Calu3 (cell line): ENCODE data around the gene AP1S1. TPM values are rescaled to one million over a fixed set of nuclear protein-coding genes. Genes with fewer than 3 reads are reported as not detected.
"Not testable (repeated sequence)": the region's sequence is repeated elsewhere in the genome, so short reads cannot be mapped to it uniquely, and the experiment has no call there.

ENCODE experiments used
- BruUV-seq: library from RNA; stranded (reverse); fragments of 400-500 nt; replicated peaks from 2 replicates; lab custom pipeline; 2021; lab: Mats Ljungman, UMichigan
- CTCF ChIA-PET: fragments of 300-600 bp; sonication (Branson Sonifier 250); formaldehyde crosslinking; loops from one replicate; lab custom pipeline; 2022; ENCODE audit warnings: antibody characterized with exemption; lab: Charles Lee
- DNase-seq: peaks from one replicate; pipeline ENCODE4 v3.0.0; 2022
- H3K27ac Mint-ChIP-seq: one replicate; pipeline ENCODE4 v1.8.0; 2022; ENCODE audit warnings: mixed read lengths; ENCODE audit not compliant: unreplicated experiment
- H3K27me3 Mint-ChIP-seq: one replicate; pipeline ENCODE4 v1.8.0; 2022; ENCODE audit warnings: mixed read lengths; ENCODE audit not compliant: unreplicated experiment
- H3K36me3 Mint-ChIP-seq: one replicate; pipeline ENCODE4 v1.8.0; 2022; ENCODE audit warnings: mild to moderate bottlenecking, moderate library complexity, mixed read lengths; ENCODE audit not compliant: insufficient read depth, unreplicated experiment
- H3K4me1 Mint-ChIP-seq: one replicate; pipeline ENCODE4 v1.8.0; 2022; ENCODE audit warnings: mild to moderate bottlenecking, low read depth, mixed read lengths; ENCODE audit not compliant: unreplicated experiment
- H3K4me3 Mint-ChIP-seq: one replicate; pipeline ENCODE4 v1.8.0; 2022; ENCODE audit warnings: mild to moderate bottlenecking, low read depth, moderate library complexity, mixed read lengths; ENCODE audit not compliant: unreplicated experiment
- H3K9me3 Mint-ChIP-seq: one replicate; pipeline ENCODE4 v1.8.0; 2022; ENCODE audit warnings: low read depth, mixed read lengths; ENCODE audit not compliant: unreplicated experiment
- intact Hi-C: fragments of 100-400 bp; cut with micrococcal nuclease; formaldehyde crosslinking; loops from one replicate; pipeline ENCODE4 v1.10.0; 2022; ENCODE audit not compliant: unreplicated experiment
- total RNA-seq: library from RNA; stranded (reverse); gene quantifications from 2 replicates; pipeline ENCODE4 v1.2.3, GENCODE V29; 2022
- TF ChIP-seq, protein P1 (sequence below): fragments of 200-600 bp; IDR thresholded peaks from one replicate; pipeline ENCODE4 v1.8.0; 2022; ENCODE audit warnings: antibody characterized with exemption; ENCODE audit not compliant: unreplicated experiment

The AP1S1 gene
- total RNA-seq, 1 experiment from 2014 or later: 45.6 TPM

DNA sequence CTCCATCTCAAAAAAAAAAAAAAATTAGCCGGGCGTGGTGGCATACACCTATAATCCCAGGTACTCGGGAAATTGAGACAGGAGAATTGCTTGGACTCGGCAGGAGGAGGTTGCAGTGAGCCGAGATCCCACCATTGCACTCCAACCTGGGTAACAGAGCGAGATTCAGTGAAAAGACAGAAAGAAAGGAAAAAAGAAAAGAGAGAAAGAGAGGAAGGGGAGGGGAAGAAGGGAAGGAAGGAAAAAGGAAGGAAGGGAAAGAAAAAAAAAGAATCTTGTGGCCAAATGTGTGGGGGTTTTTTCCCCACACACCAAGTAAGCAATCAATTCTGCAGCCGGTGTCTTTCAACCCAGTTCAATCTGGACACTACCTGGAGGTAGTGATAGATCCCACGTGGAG, 34.8 kb downstream of the AP1S1 start:
- Mint-ChIP-seq H3K9me3 (no peaks in the 10 kb centered on the region), H3K4me3 (no peak overlapping the region), H3K27ac (no peak overlapping the region), H3K27me3 (peaks cover 7% of the 10 kb centered on the region), H3K36me3 (no peaks in the 10 kb centered on the region), H3K4me1 (no peaks in the 10 kb centered on the region)
- intact Hi-C loops: no loop called here
- no peak for DNase-seq
- TF ChIP-seq, protein P1, sequence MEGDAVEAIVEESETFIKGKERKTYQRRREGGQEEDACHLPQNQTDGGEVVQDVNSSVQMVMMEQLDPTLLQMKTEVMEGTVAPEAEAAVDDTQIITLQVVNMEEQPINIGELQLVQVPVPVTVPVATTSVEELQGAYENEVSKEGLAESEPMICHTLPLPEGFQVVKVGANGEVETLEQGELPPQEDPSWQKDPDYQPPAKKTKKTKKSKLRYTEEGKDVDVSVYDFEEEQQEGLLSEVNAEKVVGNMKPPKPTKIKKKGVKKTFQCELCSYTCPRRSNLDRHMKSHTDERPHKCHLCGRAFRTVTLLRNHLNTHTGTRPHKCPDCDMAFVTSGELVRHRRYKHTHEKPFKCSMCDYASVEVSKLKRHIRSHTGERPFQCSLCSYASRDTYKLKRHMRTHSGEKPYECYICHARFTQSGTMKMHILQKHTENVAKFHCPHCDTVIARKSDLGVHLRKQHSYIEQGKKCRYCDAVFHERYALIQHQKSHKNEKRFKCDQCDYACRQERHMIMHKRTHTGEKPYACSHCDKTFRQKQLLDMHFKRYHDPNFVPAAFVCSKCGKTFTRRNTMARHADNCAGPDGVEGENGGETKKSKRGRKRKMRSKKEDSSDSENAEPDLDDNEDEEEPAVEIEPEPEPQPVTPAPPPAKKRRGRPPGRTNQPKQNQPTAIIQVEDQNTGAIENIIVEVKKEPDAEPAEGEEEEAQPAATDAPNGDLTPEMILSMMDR: no peak
- BruUV-seq: no TSS peak
- CTCF ChIA-PET: no interaction called here

GRCh38 chr7:101195884-101196283, 41.6 kb downstream of the AP1S1 start:
- CTCF ChIA-PET: no interaction called here
- Mint-ChIP-seq H3K27me3 (peaks cover 10% of the 10 kb centered on the region), H3K9me3 (no peaks in the 10 kb centered on the region), H3K4me1 (no peaks in the 10 kb centered on the region), H3K36me3 (no peaks in the 10 kb centered on the region), H3K4me3 (no peak overlapping the region), H3K27ac (no peak overlapping the region)
- intact Hi-C loops: no loop called here
- no TSS peak for BruUV-seq
- no peak for DNase-seq
- TF ChIP-seq, protein P1: no peak

DNA sequence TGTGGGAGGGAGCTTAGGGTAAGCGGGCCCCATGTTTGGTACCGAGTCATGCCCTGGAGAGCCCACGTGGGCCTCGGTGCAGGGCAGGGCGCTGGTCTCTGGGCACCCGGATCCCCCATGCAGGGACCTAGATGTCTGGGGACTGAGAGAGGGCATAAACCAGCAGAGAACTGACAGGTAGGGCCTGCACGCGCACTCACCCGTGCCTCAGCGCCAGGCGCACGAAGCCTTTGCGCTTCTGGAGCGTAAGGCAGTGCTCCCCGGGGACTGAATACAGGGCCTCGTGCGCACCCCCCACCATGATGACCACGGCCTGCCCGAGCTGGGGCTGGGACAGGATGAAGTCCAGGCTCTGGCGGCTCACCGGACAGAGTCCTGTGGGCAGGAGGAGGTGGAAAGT, 43.7 kb downstream of the AP1S1 start:
- BruUV-seq: no TSS peak
- Mint-ChIP-seq H3K4me3 (no peak overlapping the region), H3K9me3 (no peaks in the 10 kb centered on the region), H3K36me3 (no peaks in the 10 kb centered on the region), H3K27me3 (peaks cover 25% of the 10 kb centered on the region), H3K27ac (no peak overlapping the region), H3K4me1 (no peaks in the 10 kb centered on the region)
- intact Hi-C loops: no loop called here
- DNase-seq: no peak
- TF ChIP-seq, protein P1: no peak
- CTCF ChIA-PET: no interaction called here

DNA sequence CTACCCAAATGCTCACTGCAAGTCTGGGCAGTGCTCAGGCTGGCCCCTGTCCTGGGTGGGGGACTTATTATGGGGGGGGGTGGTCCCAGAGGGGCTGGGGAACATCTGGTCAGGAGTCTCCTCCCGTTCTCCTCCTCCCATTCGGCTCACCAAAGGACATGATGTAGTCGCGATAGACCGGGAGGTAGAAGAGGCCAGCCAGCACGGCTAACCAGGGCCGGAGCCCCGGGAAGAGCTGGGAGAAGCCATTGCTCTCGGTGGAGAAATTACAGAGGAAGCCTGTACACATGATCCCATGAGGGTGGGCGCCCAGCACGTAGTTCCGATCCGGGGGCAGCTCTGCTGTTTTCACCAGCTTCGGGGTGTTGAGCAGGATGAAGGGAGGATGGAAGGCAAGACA, 44.2 kb downstream of the AP1S1 start:
- Mint-ChIP-seq H3K36me3 (no peaks in the 10 kb centered on the region), H3K27ac (no peak overlapping the region), H3K4me1 (no peaks in the 10 kb centered on the region), H3K4me3 (no peak overlapping the region), H3K9me3 (no peaks in the 10 kb centered on the region), H3K27me3 (peaks cover 29% of the 10 kb centered on the region)
- intact Hi-C loops: no loop called here
- BruUV-seq: no TSS peak
- DNase-seq: no peak
- TF ChIP-seq, protein P1: no peak
- CTCF ChIA-PET: no interaction called here

DNA sequence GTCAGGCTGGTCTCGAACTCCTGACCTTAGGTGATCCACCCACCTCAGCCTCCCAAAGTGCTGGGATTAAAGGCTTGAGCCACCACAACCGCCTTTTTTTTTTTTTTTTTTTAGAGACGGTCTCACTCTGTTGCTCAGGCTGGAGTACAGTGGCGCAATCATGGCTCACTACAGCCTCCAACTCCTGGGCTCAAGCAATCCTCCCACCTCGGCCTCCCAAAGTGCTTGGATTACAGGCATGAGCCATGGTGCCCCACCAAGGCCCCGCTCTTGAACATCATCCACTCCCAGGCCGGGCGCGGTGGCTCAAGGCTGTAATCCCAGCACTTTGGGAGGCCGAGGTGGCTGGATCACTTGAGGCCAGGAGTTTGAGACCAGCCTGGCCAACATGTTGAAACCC, 45.2 kb downstream of the AP1S1 start:
- H3K4me1 Mint-ChIP-seq, H3K9me3 Mint-ChIP-seq, BruUV-seq, intact Hi-C loops, H3K4me3 Mint-ChIP-seq, DNase-seq, H3K27ac Mint-ChIP-seq, H3K36me3 Mint-ChIP-seq: not testable (repeated sequence)
- peaks cover 38% of the 10 kb centered on the region for H3K27me3 Mint-ChIP-seq
- CTCF ChIA-PET: interaction anchor here (0.7 kb wide), 1 partner anchor 18 kb away, joined by 3 read pairs; no protein-coding TSS in a partner anchor
